NCI-H1092 (cell line): Measurements from ENCODE around the gene ALG5.

Experiments used
- DNase-seq: peaks from one replicate; lab custom pipeline; 2025; lab: John Stamatoyannopoulos, UW

ALG5 gene

DNA sequence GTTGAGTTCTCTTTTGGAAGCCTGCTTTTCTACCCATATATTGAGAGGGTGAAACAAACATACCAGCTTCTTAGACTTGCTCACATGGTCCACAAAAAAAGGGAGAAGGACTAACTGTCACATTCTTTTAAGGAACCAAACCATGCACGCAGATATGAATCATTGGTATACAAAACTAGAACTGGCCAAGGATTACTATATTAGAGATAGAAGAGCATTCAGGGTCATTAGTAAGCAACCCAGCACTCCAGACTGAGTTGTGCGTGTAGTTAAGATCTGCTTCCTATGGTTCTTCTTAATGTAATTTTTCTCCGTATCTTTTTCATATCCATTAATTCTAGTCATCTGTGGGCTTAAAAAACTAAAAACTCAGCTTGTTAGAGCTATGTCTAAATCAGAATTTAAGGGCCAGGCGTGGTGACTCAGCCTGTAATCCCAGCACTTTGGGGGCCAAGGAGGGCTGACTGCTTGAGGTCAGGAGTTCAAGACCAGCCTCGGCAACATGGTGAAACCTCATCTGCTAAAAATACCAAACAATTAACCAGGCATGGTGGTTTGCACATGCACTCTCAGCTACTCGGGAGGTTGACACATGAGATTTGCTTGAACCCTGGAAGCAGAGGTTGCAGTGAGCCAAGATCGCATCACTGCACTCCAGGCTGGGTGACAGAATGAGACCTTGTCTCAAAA is 19.6 kb downstream of the ALG5 start:
- no peak for DNase-seq

DNA sequence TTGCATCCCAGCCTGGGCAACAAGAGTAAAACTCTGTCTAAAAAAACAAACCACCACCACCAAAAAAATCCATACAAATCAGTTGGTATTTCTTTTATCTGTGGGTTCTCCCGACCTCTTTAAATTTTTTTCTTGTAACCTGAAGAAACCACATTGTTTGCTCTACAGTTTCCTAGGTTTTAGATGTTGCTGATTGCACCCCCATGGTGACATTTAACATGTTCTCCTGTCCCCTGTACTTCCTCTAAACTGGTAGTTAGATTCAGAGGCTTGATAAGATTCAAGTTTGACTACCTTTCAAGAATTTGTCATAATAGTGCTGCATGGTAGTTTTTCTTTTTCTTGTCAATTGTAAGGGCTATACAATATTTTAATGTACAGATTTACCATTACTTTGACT is 24.0 kb downstream of the ALG5 start:
- no peak for DNase-seq

DNA sequence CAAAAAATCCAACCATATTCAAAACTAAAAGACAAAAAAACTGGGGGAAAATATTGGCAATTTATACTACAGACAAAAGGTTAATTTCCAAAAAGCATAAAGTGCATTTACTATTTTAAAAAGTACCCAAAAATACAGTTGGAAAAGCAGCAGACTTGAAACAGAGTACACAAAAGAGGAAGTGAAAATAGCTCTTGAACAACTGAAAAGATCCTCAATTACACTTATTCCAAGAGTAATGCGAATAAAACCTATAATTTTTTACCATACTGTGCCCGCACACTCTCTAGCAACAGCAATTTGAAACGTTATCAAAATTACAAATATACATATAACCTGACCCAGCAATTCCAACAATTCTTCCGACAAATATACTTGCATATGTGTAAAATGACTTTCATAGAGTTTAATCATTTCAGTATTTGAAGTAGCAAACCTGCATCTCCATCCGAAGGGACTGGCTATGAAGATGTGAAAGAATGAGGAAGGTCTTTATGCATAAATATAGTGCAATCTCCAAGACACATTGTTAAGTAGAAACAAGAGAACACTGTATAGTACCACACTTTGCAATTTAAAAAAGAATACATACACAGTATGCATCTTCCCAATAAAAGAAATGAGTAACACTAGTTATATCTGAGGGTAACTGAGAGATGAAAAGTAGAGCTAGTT is 25.4 kb downstream of the ALG5 start:
- no peak for DNase-seq

DNA sequence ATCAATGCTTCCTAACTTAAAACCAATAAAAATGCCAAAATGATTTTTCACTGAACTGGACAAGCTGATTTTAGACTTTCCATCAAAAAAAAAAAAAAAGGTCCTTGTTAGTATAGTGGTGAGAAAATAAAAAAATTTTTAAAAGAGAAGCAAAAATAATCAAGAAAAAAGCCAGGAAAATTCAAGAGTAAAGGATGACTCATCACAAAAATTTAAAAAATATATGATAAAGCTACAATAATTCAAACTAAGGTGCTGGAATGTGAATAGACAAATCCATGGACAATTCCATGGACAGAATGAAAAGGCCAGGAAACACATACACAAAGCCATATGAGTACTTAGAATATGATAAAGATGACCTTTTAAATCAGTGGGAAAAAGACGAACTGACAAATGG is 26.1 kb downstream of the ALG5 start:
- no peak for DNase-seq

DNA sequence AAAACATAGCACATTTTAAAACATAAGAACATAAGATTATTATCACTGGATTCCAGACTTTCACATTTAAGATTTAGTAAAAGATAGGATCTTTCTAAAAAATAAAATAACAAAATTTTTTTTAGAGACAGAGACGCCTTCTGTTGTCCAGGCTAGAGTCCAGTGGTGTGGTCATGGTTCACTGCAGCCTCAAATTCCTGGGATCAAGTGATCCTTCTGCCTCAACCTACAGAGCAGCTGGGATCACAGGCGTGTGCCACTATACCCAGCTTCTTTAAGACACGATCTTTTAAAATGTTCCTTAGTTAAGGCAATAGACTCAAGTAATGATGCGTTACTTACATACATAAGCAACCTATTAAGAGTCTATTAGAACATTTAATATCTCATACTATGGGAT is 32.7 kb downstream of the ALG5 start:
- DNase-seq = no peak

DNA sequence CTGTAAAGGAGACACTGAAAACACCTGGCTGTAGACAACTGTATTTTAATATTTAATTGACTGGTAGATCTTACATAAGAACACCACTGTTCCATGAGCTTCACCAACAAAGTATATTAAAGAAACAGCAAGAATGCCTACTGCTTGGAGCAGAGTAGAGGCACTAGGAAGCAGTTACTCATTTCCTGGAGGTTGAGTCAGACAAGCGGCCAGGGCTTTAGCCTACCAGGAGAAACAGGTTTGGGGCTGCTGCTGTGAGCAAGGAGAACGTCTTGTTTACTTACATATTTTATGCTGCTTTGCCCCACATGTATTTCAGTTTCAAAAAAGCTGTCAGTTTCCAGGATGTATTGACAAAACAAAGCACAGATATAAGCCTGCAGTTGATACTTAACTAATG is 33.4 kb downstream of the ALG5 start:
- no peak for DNase-seq

DNA sequence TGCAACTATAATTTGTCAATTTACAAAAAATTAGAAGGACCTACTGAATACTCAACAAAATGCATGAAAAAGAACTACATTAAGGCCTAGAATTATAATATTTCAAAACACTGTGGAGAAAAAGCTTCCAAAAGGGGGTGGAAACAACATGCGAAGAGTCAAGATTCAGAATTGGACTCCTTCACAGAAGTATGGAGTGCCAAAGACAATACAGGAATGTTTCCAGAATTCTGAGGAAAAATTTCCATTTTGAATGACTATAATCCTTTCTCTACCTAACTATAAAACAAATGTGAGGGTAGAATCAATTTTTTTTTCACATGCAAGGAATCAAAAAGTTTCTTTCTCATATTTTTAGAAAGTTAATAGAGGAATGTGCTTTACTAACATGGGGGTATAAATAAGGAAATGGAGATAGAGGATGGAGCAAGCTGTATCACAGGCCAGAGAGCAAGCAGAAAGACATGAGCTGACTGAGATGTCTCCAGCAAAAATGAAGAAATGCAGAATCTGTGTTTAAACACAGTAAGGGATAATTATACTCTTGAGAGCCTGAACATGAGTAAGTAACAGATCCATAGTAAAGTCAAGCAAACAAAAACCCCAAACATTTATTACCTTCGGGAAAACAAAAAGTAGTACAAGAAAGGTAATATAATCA is 39.6 kb downstream of the ALG5 start:
- no peak for DNase-seq

DNA sequence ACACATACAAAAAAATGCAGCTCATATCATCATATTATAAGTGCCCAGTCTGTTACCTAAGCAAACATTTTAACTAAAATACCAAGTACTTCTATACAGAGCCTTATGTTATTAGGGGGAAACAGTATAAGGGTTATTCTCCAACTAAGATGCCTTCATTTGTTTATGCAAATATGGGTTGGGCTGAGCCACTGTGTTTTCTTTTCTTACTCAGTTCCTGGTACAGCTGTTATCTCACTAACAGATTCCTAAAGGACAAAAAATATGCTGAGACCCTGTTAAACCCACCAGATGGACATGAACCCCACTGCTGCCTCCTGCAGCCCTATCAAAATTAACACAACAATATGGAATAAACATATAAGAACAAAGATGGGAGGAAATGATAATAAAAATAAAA is 44.6 kb downstream of the ALG5 start:
- DNase-seq = no peak

DNA sequence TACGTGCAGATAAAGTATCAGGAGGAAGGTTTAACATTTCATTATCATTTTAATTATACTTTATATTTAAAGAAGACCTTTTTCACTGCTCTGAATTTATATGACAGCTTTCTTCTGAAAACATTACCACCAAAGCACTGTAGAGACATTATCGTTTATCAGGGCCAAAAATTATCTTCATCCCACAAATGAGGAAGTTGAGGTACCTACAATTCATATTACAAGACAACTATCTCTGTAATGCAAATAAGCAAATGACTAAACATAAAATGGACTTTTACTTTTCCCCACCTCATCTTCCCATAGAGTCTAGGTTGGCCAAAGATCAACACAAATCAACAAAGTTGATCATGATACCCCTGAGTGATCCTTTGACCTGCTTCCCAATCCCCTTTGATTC is 48.2 kb downstream of the ALG5 start:
- no peak for DNase-seq

DNA sequence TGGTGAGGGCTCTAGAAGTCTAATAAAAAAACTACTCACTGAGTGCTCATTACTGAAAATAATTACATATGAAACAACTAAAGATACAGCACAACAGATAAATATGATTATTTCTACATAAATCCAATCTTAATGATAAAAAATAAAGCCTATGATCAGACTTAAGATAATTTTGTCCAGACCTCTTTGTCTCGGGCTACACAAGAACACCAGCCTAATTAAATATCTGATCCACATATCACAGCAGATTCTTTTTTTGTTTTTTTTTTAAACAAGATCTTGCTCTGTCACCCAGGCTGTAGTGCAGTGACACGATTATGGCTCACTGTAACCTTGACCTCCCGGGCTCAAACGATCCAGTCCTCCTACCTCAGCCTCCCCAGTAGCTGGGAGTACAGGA is 48.8 kb downstream of the ALG5 start:
- DNase-seq = no peak

DNA sequence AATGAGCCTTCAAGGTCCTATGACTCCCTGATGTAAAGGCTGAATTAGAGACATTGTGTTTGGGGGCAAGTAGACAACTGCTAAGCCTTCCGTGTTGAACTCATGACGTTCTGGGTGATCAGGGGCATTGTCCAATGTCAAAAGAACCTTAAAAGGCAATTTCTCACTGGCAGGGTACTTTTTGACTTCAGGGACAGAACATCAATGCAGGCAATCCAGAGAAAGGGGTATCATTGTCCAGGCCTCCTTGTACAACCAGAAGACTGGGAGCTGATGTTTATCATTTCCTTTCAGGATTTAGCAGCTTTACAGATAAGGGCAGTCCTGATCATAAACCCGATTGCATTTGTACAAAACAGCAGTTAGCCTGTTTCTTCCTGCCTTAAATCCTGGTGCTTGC is 54.1 kb downstream of the ALG5 start:
- DNase-seq = no peak

DNA sequence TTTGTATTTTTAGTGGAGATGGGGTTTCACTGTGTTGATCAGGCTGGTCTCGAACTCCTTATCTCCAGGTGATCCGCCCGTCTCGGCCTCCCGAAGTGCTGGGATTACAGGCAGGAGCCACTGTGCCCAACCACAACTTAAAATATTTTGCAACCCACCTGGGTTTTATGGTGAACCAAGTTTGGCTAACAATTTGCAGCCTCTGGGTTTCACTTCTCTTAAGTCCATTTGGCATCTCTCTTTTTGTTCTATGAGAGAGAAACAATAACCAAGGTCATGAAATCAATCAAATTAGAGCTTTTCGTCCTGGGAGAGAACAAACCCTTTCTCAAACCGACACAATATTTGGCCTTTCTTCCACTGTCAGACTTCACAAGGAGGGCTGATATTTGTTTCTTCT is 73.5 kb downstream of the ALG5 start:
- no peak for DNase-seq

DNA sequence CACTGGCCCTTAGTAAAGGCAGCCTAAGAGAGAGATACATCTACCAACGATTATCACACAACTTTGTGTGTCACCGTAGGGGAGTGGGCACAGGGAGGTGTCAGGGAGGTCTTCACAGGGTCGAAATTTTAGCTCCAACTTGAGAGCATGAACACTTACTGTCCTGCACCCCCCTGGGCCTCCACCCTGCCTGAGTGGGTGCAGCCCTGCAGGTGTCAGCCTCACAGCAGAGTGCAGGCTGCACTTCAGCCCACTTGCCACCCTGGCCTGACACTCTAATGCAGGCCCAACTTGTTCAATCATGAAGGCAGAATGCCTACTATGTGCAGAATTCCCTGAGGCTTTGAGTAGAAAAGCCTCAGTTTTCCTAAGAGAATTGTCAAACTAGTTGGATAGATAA is 75.1 kb downstream of the ALG5 start:
- DNase-seq = no peak

DNA sequence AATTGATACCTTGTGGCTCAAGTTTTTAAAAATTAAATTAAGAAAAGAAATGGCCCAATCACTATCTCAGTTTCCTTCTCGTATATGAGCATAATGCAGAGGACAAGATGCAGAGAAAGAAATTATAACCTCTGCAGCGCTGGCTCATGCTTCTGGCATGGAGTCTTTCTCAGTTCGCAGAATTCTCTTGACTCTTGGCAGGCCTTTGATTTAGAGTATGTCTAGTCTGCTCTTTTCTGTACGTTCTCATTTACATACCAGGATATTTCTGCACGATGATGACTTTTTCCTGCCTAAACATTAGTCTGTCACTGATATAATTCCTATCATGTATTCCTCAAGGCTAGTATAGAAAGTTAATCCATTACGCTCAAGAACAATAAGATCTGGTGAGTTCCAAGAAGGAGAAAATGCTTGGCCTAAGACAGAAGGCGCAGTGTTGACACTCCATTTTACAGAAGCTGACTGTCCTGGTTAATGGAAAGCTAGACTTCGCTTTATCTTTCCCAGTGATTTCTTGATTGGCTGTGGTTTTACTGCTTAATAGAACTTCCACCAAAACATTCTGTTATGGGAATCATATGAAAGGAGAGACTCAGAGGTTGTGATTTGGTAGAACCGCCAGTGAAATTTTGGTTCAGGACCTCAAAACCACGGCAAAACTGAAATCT is 77.4 kb downstream of the ALG5 start:
- DNase-seq = no peak

DNA sequence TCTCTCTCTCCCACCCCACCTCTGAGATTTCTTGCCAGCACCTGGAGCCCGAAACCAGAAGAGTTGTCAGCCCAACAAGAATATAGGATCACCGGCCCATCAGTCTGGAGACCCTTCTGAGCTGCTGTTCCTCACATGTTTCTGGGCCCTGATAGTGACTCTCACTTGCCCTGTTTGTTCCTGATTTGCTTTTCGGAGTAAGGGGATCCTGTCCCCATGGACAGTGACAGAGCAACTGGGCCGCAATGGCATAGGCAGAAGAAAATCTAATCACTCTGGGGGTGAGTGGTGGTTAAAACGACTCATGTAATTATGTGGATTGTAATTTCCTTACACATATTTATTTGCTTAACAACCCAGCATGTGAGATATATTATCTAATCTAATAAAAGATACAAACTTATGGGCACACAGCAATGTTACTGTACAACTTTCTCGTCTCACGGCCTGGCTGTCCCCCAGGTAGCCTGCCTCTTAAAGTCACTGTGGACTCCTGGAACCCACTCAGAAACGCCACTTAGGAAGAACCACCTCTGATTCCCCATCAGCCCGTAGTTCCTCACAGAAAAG is 78.4 kb downstream of the ALG5 start:
- no peak for DNase-seq

DNA sequence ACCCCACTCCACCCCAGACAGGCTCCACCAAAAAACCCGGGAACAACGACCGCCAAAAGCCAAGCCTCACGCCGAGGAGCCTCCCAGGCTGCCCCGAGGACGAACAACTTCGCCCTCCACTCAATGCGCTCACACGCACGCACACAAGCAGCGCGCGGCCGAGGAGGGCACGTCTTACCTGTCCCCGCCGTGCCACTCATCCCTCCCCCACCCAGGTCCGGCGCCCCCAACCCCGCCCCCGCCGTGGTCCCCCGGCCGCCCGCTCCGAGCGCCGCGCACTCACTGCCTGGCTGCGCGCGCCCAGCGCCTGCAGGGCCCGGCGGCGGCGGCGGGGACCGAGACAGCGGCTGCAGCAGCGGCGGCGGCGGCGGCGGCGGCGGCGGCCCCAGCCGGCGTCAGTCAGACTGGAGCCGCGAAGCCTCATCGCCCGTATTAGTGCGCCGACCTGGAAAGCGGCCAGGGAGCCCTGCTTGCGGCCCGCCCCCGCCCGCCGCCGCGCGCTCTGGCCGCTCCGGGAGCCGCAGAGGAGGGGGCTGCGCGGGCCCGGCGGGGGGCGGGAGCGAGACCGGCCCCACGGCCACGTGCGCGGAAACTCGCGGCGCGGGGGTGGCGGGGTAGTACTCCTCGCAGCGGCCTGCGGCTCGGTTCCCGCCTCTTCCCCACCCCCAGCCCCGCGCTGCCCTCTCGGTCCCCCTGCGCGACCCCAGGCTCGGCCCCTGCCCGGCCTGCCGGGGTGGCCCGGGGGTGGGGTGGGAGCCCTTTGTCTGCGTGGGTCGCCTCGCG is 79.1 kb downstream of the ALG5 start, which contains the start of gene SMAD9:
Gene SMAD9 (minus strand): TSS at position 406 of the 783 bp plus-strand sequence. CDS start 40,549 bp downstream, outside the sequence.
- peak; percentile 68 for DNase-seq

DNA sequence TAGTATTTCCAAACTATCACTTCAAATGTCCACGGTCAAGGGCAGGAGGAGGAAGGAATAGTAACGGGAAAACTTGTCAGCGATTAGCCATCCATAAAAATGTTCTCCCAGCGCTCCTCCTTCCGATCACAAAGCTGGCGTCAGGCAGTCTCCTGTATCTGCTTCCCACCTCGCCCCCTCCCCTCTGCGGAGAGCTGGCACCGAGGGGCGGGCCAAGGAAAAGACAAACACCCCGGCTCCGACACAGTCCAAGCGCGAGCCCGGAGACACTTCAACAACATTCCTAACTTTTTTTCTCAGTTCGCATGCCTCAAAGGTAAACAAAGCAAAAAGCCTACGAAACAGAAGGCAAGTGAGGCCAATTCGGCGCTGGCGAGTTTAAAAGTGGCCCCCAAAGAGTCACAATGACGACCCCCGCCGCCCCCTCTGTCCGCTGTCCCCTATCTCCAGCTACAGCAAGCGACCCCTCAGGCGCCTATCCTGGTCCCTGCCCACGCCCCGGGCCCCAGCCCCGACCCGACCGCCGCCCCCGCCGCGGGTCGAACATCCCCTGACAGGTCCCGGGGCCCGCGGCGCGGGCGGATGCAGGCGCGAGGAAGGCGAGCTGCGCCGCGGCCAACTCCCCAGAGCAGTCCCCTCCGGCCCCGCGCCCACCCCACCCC is 79.8 kb downstream of the ALG5 start:
- DNase-seq = peak; percentile 57

DNA sequence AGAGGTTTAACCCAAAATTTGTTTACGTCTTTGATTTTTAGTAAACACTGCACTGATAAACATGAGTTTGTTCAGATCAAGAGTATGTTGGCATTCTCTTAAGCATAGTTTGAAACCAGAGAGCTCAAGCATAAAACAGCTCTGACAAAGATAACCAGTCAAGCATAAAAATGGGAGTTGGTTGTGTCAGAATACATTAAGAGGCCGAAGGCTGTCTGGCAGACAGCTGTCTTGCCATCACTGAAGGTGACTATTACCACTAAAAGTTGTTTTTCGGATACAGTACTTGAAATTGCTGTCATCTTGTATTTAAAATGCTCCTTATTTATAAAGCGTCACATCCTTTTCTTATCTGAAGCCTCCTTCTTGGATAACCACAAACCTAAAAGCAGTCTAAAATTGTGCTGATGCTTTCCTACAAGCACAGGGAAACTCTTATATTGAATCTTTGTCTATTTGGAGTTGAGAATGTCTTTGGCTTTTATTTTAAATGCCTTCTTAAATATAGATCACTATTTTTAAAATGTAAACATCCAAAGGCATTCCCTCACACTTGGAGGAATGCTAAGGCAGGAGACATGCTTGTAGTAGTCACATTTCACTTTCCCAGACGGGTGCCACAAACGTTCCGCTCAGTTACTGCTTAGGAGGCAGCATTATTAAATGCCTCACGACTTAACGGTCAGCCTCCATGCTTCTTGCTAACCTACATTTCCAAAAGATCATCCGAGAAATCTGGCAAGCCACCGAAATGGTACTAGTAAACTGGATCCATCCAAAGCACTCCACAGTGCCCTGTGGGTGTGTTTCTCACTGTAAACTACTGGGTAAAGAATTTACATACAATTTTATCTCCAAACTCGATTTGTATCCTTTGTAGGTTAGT is 80.7 kb downstream of the ALG5 start:
- DNase-seq = no peak

DNA sequence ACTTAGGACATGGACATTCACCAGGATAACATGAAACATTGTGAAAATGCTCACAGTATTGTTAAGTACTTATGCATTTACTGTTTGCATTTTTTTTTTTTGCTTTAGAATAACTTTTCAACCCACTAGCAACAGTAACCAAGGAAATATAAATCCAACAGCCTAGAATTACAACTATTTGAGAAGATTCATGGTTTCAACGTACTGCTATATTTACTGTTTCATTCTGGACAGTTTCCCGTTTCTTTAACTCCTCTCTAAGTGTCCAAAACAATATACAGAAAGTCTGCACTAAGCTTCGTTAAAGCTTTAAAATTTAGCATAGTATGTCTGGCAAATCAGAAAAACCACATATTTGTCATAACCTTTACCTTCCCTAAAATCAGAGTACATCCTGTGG is 81.8 kb downstream of the ALG5 start:
- DNase-seq = no peak
